Limb (tissue), 2 donors: ENCODE measurements around the gene SNX19.
A peak's percentile ranks its signal among the peaks of the same experiment; 100 is the strongest.

Source experiments
- DNase-seq, 2 donors: peaks; one replicate each; pipeline ENCODE4 v3.0.0-alpha.2; 2016; ENCODE audit errors: extremely low spot score in 2 of 2

The SNX19 gene

DNA sequence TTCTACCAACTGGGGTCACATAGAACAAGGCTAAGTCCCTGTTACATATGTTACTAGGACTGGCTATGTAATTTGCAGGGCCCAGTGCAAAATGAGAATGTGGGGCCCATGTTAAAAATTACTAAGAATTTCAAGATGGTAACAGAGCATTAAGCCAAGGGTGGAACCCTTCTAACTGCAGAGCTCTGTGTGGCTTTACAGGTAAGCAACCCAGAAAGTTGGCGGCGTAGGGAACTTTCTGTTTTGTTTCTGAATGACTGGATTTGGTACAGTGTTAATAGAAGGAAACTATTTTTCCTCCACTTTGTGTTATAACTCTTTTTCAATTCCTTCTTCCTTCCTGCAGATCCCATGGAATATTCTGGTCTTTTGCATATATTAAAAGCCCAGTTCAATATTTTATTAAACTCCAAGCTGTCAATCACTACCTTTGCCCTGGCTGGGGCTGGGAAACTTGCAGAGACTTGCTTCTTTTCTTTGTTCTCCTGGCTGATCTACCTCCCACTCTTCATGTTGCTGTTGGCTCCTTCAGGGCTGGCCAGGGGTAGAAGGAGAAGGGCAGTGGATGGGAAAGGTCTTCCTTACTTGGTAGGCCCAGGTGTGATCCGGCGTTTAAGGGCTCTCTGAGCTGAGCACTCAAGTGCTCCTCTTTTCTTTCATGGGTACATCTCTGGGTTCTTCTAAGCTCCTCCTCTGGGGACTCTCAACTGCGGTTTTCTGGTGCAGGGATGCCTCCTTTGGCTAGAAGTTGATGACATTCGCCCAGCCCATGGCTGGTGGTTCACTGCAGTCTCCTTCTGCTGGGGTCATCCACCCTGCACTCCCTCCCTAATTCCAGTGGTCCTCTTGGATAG lies 67.7 kb downstream of the SNX19 start:
- DNase-seq: no peak

DNA sequence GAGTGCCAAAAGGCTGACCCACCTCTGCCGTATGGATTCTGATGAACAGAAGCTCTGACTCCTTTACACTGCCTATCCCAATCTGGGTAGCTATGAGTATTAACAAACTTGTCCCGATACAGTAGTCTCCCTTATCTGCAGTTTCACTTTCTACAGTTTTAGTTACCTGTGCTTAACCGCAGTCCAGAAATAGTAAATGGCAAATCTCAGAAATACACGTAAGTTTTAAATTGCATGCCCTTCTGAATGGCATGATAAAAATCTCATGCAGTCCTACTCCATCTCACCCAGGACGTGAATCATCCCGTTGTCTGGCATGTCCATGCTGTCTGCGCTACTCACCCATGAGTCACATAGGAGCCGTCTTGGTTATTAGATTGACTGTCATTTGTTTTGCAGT lies 68.8 kb downstream of the SNX19 start:
- DNase-seq: no peak

DNA sequence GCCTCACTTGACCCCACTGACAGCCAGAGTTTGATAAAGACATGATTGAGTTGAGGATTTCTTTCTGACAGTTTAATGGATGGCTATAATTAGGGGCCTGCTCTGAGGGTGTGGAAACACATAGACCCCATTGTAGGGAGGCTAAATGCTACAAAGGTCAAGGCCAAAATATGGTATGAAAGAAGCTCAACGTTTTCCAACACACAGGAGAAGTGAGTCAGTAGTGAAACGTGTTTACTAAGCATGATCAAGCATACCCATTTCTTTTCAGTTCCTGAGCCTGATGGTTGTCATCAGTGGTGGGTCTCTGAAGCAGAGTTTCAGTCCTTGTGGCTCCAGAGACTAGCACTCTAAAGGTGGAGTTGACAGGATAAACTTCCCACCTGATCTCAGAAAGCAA lies 69.7 kb downstream of the SNX19 start:
- no peak for DNase-seq

DNA sequence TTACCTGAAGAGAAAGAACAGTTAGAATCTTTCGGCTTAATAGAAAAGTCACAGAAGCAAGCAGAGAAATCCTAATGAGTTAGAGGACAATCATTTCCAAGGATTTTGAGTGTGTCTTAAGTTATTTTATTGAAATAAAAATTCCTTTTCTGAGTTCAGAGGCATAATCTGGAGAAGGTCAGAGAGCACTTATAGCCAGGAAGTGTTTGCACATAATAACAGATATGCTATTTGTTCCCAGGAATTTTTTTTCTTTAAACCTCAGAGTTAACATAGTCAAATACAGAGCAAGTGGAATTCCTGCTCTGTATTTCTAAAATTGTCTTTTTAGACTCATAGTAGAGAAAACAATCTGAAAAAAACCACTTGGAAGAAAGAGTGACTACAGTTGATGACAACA lies 74.3 kb downstream of the SNX19 start:
- DNase-seq: no peak

DNA sequence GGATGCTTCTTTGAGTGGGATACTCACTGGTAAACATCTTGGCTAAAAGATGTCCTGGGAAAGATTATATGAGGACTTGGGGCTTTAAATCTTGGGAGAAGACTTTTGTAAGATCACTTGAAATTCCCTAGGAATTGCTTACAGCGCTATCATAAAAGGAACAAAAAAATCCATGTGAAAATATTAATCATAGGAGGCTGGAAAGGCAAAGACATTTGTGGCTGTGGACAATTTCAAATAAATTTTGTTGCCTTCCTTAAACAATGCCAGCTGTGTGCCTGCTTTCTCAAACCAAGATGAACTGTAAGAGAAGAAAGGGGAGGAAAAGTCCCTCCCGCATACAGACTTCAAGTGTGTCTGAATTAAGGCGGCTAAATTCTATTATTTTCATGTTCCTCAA lies 75.6 kb downstream of the SNX19 start:
- no peak for DNase-seq

DNA sequence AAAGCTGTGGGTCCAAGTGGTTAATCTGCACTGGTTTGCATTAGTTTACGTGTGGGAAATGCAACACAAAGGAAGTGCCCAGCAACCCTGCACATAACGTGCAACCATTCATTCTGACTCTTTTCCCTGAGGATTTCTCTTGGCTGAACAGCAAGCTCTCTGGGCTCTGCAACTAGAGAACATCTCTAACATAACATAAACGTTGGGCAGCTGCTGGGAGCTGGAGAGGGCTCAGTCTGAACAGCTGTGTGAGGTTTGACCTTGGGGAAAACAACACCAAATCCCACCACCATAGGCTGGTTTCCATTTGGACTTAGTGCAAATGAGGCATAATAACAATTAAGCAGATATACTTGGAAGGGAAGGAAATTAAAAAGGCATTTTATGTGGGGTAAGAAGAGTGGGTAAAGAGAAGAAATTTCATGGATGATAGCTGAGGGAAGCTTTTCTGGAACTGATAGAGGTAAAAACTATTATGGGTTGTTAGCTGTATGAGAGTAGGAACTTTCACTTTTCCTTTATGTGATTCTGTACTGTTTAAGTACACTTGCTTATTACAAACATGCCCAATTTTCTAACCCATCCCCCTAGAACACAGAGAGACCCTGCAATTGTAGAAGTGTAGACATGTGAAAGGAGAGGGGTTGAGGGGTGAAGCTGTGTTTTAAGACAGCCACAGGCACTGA lies 76.2 kb downstream of the SNX19 start:
- peak in 1 of 2 donors; percentile 78 for DNase-seq

DNA sequence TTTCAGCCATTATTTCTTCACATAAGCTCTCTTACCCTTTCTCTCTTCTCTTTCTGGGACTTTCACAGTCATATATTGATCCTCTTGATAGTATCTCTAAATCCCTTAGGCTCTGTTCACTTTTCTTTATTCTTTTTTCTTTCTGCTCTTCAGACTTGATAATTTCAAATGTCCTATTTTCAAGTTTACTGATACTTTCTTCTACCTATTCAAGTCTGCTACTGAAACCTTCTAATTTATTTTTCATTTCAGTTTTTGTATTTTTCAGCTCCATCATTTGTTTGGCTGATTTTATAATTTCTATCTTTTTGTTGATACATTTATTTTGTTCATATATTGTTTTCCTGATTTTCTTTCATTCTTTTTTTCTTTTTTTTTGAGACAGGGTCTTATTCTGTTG lies 79.1 kb downstream of the SNX19 start:
- no peak for DNase-seq

DNA sequence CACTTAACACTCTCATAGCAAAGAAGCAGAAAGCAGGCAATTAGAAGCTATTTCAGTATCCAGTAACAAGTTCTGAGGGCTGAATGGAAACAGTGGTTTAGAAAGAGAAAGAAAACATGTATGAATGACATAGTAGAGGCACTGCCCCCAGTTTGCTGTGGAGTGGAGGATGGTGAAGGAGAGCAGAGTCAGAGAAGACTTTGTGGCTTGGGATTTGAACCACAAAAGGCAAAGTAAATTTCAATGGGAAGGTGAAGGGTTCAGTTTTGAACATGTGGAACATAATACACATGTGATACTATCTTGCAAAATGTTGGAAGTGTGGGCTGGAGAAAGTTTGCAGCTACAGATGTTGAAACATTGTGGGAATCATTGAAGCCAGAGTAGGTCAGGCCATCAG lies 81.4 kb downstream of the SNX19 start:
- DNase-seq: no peak

DNA sequence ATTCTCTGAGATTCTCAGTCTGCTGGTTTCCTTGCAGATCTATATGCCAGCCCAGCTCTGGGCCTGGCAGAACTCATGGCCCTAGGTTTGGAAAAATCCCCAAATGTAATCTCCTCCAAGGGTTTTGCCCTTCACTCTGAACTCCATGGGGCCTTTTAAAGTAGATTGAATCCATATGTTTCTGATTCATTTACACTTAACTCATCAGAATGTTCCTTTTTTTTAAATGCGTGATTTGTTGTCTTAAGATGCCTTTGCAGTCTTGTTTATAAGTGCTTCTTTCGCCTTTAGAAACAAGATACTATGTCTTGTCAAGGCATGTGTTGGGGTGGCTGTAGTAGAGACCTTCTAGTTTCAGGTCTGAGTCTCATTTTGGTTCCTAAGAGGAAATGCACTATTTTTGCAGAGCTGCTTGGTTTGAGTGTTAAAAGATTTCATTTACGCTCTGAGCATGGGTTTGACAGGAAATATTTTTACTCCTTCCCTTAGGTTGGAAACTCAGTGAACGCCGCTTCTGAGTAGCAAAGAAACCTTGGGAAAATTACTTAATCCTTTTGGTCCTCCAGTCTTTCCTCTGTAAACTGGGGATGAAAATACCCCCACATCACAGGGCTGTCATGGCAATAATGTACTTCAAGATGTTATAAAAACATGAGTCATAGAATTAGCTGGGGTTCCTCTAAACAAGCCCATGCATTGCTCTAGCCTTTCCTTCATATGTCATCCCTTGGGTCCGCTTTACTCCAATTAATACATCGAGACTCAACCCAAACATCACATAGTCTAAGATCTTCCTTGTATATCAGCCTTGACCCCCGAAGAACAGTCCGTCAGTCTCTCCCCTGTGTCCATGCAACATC lies 83.5 kb downstream of the SNX19 start:
- DNase-seq: no peak

DNA sequence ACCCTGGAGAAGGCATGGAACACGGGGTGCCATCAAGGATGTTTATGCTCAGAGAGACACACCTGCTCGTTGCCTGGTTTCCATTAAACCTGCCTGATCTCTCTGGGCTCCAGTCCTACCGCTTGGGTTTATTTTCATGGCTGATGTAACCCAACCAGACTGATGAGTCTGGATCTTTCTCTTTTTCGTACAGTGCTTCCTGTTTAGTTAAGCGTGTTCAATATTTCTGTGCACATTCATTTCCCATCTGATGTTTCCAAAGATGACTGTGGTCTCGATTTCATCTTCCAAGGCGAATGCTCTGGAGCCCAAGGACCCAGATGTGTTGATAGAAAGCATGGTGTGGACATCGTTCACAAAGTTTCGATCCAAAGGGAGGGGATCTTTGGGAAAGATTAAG lies 84.3 kb downstream of the SNX19 start:
- no peak for DNase-seq

DNA sequence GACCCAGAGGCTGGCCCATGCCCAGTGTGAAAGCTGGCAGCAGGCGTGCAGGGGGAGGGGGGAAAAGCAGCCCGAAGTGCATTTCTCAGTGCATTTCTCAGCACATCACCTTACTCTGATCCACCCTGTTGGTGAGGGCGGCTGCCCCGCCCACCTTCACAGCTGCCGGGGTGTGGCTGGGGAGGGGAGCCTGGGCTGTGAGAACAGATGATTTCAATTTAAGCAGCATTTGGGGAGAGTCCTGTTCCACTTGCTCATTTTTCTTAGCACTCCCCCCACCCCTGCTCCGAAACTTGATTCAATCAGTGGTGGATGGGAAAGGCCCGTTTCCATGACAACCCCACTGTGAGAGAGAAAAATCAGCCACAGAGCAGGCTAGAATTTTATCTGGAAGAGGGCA lies 84.8 kb downstream of the SNX19 start:
- DNase-seq: peak; percentile 79 to 91

DNA sequence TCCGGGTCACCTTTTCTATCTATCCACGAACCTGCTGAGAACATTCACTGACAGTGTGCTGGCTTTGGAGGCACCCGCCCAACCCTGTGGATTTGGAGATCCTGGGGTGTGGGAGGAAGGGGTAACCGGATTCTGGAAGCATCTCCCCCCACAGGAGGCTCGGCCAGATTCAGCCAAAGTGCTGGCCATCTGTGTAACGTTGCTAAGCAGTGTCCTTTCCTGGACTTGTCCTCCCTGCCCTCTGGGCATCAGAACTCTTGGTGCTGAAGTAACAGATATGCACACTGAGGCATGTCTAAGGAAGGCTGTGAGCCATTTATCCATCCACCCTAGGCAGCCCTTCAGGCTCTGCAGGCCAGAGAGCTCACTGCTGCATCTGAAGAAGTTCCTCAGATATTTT lies 85.7 kb downstream of the SNX19 start:
- no peak for DNase-seq

DNA sequence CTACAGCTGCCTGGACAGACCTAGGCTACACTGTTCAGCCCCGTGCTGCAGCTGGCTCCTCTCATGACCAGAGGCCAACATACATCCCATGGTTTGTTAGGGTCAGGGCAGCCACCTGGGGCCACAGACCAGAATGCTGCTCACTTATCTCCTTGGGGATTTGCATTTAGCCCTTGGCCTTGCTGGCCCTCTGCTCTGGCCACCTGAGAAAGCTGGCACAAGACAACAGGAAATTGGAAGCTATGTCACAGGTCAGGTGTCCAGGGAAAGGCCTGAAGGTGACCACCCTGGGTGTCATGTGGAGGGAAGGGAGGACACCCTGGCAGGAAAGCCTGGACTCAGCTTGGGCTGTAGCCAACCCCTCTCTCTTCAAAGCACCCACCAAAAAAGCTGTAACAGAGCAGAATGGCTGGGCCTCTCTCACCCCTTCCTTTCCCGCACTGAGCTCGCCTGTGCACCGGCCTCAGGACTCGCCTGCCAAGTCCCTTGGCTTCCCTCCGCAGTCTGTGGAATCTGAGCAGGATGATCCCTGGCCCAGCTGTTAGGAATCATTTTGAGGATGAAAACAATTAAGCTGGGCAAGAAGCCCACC lies 86.3 kb downstream of the SNX19 start:
- DNase-seq: peak; percentile 74 to 86

DNA sequence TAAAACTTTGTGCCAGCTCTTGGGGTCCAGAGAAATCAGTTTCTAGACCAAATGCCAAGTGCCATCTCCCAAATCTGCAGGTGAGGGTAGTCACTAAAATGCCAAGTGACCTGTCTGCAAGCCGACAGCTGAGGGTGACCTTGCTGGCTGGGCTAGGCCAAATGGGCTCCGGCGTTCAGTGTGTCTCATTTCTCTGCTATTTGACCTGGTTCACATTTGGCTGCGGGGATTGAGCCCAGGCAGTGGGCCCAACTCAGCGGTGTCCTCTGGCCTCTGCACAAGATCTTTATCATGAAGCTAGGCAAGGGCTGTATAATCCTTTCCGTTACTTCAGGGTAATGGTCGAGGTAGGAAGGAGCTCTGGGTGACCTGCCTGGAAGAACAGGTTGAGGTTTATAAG lies 87.5 kb downstream of the SNX19 start:
- no peak for DNase-seq

DNA sequence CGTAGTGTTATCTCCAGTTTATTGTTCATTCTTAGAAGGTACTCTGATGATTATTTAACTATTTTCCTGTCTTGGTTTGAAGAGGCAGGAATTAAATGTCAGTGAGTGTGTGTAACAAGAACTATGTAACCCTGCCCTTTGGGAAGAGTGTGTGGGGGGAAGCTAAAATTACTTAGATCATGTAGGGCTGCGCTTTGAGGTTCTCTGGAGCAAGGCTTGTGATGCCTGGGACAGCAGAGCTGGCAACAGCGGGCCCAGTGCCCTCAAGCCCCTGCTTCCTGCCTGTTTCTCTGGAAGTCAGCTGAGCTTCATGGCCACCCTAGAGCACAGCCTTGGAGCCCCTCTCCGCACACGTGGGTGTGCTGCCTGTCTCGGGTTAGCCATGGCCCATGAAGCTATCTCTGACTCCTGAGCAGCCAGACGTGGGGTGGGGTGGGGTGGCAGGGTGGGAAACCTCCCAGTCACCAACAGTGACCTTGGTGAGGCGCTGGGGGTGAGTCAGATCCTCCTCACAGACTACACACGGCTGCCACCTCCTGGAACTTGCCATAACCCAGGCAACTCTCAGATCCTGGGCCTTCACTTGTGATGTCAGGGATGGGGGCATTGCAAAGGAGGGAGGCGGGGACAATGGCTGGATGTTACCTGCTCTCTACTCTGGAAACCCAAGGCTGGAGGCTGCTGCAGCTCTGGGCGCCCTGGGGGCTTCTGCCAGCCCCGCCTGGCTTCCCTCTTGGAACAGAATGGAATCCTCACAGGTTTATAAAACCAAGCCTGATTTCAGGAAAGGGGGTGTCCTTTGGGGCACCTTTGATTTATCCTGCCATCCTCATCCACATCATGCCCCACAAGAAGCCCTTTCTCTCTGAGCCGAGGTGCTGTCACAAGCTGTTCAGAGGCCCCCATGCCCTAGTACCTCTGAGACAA lies 88.6 kb downstream of the SNX19 start:
- peak in 1 of 2 donors; percentile 72 for DNase-seq

DNA sequence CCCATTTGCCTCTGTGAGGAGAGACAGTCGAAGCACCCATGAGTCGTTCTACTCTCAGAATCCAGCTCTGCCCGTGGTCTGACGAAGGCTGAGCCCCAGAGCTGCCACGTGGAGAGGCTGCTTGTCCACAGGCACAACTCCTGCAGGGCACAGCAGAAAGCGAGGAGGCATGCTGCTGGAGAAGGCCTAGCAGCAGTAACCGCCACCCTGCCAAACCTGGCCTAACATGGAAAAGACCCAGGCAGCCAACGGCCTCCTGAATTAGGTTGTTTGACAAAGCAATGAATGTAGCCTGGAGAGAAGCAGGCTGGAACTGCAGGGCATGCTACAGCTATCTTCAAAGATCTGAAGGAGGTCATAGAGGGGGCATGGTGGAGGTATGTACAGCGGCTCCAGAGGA lies 89.7 kb downstream of the SNX19 start:
- DNase-seq: no peak

DNA sequence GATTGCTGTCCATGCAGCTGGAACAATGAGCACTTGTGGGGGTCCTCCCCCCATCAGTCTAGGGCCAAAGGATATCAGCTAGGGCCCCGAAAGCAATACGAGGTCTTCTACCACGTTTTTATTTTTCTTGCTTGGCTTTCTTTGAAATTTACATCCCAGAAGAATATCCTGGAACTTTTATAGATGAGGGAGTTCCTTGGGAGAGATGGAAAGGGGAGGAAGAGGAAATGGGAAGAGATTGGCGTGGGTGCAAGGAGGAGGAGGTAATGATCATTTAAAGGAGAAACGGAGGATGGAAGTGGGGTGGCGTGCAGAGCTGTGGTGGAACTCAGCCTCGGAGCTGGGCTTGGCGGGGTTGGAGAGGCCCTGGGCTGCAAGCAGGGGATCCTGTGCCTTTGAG lies 90.3 kb downstream of the SNX19 start:
- DNase-seq: no peak

DNA sequence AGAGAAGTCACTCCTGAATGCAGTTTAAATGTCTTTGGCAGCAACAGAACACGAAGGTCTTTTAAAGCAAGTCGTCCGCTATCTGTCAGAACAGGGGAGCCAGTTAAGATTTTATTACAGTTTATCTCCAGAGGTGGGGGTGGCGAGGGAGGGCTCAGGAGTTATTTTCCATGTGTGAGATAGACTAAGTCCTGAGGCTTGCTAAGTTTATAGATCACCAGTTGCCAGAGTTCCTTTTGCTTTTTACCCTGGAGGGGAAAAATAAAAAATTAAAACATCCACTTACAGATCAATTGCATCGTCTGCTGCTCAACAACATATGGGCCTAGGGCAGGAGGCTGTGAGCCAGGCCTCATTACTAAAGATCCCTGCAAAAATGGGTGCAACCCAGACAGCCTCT lies 90.7 kb downstream of the SNX19 start:
- no peak for DNase-seq
